ENCODE results near the gene CP.
"Not testable (repeated sequence)": the region's sequence is repeated elsewhere in the genome, so short reads cannot be mapped to it uniquely, and the experiment has no call there.

CP gene

DNA sequence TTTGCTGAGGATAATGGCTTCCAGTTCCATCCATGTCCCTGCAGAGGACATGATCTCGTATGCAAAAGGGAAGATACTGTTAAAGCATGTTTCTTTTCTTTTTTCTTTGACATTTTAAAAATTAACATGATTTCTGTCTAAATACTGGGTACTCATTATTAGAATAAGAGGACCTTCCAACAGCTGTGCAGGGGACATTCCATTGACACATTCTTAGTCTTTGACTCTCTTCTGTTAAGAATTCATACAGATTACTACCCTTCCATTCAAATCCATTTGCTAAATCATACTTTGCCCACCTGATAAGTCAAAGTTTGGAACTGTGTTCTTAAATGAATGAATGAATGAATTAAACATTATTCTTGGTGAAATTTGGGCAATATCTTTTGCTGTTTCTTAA is 5.1 kb upstream of the CP start:
- DNase-seq: no peak

DNA sequence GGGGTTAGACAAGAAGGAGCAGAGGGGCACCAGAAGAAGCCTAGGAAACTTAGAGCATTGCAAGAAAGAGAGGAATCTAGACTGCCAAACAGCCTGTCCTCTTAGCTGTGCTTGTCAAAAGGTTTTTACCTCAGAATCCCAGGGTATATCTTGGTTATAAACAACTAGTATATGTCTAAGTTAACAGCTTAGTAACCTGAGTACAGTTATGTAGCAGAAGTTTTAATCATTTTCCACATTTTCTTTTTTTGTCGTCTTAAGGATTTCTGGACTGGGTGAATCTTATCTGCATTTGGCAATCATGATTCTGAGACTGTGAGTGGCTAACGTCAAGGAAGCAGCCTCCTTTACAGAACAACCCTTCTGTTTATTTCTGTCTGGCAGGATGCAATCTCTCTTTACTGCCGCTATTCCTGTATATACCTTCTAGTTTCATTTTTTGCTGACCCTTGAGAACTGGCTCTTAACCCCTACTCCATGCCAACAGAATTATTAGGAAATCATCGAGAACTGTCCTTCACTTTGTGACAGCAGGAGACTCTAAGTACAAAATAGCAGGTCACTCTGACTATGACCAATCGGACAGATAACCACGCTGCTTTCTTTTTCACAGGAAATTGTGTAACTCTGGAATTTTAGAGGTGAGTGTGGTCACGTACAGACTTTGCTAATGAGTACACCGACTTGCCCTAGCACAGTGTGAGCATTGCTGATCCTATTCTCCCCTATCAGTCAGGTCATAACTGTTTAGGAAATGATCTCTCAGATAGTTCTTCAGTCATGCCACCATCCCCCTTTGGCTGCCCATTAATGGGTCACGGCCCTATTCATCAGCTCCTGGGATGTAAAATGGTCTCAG is 3.3 kb upstream of the CP start:
- DNase-seq: peak; percentile 81

DNA sequence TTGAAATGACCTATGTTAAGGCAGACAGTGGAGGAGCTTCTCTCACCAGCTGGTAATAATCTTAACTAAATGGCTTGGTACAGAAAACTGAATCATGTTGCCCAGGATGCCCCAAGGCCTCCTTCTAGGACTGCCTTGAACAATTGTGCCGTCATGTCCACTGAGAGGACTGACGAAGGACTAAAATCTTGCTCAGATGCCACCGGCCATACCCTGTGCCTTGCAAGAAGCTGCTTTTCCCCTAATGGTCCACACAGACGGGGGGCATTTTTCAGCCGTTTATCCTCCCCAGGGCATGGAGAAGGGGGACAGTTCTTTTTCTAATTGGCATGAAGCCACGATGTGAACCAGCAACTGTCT is 1.8 kb upstream of the CP start:
- DNase-seq: no peak

DNA sequence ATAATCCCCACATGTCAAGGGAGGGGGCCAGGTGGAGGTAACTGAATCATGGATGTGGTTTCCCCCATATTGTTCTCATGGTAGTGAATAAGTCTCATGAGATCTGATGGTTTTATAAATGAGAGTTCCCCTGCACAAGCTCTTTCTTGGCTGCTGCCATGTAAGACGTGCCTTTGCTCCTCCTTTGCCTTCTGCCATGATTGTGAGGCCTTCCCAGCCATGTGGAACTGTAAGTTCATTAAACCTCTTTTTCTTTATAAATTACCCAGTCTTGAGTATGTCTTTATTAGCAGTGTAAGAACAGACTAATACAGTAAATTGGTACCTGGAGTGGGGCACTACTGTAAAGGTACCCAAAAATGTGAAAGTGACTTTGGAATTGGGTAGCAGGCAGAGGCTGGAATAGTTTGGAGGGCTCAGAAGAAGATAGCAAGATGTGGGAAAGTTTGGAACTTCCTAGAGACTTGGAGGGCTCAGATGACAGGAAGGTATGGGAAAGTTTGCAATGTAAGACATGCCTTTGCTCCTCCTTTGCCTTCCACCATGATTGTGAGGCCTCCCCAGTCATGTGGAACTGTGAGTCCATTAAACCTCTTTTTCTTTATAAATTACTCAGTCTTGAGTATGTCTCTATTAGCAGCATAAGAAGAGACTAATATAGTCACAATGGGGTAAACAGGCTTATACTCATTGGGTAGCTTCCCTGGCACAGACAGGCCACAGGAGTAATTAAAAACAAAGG is 2.1 kb downstream of the CP start:
- DNase-seq: not testable (repeated sequence)

DNA sequence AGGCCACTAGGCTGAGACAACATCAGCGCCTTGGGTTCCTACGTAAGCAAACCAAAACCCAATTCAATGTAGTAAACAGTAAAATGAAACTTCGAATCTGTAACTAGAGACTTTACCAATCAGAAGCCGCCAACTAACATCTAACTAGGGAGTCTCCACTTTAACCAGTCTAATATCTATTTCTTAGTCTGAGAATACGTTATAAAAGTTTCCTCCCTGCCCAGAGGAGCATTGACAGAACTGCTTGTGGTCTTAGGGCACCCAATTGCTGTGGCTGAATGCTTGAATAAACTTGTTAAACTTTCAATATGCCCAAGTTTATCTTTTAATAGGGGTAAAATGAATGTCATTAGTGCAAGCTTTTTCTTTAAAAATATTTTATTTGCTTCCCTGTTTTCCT is 4.3 kb downstream of the CP start:
- DNase-seq: no peak

DNA sequence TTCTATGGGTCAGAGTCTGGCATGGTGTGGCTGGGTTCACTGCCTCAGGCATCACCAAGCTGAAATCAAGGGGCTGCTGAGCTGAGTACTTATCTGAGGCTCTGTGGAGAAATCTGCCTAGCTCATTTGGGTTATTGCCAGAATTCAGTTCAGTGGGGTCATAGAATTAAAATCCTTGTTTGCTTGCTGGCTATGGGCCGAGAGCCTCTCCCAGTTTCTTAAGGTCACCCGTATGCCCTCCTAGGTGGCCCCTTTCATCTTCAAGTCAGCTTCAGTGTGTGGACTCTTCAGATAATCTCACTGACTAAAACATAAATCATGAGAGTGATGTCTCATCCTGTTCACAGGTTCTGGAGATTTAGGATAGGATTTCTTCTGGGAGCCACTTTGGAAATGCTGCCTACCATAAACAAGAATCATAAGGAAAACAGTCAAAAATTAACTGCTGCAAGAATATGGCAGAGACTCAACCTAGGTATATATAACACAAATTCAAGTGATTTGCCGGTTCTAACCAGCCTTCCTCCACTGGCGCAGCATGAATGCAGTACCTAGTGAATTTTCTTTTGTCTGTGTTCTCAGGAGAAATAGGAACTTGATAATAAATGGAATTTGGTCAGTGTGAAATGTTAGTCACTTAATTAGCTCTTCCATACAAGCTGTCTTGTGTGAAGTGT is 5.3 kb downstream of the CP start:
- peak; percentile 50 for DNase-seq

DNA sequence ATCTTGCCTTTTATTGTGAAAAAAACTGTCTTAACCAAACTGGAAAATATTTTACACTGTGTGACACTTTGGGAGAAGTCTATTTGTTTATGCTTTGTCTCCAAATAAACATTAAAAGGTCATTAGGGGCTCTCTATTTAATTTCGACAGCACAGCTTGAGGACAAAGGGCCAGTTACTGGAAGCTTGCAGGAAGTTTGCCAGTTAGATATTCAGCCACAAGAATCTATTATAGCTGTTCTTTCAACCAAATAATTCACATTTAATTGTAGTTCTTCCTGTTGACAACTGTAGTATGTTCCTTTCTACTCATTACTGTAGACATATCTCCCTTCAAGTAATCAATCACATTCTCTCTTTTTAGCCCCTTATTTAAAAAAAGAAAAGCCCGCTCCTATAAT is 6.1 kb downstream of the CP start:
- DNase-seq: no peak

DNA sequence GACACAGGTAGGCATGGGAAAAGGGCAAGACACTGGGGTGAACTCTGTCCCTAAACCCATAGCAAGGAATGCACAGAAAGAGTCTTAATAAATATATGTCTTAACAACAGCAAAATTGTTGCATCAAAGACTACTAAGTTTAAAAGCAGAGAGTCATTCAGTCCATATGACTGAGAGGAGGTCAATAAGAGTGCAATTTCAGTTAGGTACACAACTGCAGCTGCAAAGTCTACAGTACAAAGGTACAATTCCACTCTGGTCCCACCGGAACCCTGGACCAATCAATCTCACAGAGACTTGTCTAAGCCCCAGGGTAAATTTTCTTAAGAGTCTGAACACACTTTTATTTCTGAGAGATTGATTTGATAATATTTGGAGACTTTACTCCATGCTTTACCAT is 6.9 kb downstream of the CP start:
- no peak for DNase-seq

DNA sequence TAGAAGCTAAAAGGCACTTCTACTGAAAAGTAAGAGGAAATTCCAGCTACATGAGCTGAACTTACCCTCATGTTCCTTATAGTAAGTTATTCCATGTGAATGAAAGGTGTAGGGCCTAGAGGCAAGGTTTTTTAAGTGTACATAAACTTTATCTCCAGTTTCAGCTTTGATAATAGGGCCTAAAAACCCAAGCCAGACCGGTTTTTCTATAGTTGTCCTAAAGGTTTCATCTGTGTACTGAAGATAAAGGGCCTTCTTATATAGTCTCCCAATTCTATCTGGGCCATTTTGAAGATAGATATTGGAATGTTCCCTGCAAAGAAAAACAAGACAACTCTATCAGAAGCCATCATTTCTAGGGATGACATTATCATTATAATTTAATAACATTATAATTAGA is 9.2 kb downstream of the CP start:
- DNase-seq: no peak

DNA sequence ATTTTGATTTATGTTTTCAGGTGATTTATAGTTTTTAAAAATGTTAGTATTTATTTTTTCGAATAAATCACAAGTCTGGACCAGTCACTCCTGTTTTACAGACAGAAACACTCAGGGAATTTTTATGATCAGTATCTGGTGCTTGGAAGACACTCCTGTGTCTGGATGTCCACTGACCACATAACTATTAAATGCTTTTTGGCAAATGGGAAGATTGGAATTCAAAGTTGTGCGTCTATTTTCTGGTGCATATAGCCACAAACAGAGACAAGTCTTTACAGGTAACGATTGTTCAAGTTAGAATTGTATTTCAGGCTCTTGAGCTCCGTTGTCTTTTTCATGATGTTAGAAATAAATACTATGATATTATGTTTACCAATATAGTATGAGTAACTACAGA is 12.2 kb downstream of the CP start:
- DNase-seq: no peak

DNA sequence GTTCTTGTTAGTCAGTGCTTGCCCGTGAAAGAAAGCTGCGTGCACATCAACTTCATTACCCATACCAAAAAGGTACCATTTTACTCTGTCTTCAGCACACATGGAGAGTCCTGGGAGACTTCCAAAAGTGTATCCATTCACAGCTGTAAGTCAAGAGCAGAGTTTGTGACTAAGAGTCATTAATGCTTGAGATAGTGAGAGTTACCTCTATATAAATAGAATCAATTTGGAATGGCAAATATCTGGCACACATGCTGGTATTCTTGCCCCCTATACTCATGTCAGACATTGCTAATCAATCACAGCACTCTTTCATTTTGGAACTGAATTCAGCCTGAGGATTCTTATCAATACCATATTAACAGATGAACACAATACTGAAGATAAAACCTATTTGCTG is 14.2 kb downstream of the CP start:
- no peak for DNase-seq

DNA sequence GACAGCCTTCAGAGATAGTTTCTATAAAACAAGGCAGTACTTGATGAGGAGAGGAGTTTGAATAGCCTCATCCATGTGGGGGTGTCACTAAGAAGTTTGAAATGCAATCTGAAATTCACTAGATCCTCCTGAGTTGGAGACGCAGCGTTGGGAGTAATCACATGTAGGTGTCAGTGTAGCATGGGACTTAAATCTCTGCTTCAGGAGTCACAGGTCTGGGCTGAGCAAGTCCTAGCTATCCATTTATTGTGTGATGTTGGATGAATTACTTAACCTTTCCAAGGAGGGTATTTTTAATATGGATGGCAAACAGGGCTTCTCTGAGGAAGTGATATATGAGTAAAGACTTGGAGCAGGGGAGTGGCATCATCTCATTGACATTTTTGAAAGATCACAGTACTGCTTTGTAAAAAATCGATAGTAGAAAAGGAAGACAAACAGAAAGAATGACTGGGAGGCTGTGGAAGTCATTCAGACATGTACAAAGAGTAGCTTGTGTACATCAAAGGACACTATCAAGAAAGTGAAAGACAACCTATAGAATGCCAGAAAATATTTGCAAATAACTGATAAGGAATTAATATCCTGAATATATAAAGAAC is 17.1 kb downstream of the CP start:
- no peak for DNase-seq

DNA sequence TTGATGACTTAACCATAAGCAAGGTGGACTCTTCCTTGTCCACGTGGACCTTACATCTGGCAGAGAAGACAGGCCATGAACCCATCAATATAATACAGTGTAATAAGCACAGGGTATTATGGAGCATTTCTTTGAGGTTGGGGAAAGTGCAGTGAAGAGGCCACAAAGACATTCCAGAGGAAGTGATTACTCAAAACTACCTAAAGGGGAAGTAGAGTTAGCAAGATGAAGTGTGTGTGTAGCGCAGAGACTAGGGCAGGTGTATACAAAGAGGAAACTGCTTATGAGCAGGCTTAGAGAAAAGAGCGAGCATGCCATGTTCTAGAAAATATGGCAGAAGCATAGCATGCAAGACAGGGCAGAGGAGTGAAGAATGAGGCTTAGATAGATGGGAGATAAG is 17.9 kb downstream of the CP start:
- no peak for DNase-seq

DNA sequence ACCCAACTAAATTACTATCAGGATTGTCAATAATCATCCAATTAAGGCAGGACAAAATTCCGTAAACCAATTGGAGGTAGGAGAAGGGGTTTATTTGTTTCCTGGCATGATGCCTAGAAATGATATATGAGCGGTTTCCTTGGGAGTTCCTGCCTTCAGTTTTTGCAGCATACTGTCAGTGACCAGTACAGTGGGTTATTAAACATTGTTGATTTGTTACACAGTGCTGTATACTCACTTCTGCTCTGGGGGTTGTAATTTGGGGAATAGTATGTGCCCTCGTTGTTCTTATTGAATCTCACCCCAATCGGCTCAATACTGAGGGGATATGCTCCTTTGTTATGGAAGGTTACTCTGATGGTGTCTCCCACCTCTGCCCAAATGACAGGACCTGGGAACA is 22.2 kb downstream of the CP start:
- DNase-seq: peak; percentile 22

DNA sequence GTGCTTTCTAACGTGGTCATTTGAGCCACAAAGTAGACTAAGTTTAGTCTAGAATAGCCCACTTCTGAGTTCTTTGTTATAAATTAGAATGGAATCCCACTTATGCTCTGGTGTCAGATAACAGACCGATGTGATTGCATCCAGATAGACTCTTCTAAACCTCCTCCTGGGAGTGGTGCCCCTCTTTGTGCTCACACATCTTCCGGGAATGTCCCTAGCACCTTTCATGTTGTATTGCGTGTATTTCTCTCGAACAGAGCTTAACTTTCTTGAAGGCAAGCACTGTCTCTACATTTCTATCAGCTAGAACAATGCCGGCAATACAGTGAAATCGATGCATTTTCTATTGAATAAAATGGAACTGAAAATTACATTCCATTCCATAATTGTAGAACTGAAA is 23.0 kb downstream of the CP start:
- peak; percentile 29 for DNase-seq

DNA sequence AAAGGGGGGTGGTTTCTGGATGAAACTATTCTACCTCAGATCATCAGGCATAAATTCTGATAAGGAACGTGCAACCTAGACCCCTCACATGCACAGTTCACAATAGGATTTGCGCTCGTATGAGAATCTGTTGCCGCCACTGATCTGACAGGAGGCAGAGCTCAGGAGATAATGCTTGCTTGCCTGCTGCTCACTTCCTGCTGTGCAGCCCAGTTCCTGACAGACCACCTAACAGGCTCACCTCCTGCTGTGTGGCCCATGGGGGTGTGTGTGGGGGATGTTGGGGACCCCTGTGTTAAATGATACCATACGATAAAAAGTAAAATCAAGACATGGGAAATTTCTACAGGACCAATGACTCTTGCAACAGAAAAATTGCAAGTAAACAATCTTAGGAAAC is 24.0 kb downstream of the CP start:
- no peak for DNase-seq

DNA sequence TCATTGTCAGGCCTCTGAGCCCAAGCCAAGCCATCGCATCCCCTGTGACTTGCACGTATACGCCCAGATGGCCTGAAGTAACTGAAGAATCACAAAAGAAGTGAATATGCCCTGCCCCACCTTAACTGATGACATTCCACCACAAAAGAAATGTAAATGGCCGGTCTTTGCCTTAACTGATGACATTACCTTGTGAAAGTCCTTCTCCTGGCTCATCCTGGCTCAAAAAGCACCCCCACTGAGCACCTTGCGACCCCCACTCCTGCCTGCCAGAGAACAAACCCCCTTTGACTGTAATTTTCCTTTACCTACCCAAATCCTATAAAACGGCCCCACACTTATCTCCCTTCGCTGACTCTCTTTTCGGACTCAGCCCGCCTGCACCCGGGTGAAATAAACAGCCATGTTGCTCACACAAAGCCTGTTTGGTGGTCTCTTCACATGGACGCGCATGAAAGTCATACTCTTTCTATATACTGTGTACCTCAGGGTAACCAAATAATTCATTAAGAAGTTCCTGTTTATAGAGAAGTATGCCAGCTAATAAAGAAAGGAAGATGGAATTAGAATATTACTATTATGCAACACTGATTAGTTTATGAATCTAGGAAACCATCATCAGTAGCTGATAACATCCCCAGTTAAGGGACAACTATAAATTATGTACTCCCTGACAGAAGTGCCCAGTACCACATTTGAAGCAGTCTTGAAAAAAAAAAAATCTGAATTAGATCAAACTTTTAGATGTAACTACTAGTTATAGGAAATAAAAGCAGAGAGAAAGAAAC is 24.6 kb downstream of the CP start:
- not testable (repeated sequence) for DNase-seq

DNA sequence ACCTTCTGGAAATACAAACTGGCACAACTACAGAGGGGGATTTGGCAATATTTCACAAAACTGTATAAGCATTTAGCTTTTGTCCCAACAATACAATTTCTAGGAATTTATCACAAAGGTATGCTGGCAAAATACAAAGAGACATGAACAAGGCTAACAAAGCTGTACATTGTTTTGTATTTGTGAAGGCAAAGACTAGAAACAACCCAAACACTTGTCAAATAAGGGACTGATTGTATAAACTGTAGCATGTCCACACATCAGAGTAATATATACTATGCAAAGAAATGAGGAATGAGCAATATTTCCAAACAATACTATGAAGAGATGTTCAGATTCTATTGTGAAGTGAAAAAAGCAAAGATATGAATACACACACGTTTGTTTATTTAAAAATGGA is 26.4 kb downstream of the CP start:
- no peak for DNase-seq

DNA sequence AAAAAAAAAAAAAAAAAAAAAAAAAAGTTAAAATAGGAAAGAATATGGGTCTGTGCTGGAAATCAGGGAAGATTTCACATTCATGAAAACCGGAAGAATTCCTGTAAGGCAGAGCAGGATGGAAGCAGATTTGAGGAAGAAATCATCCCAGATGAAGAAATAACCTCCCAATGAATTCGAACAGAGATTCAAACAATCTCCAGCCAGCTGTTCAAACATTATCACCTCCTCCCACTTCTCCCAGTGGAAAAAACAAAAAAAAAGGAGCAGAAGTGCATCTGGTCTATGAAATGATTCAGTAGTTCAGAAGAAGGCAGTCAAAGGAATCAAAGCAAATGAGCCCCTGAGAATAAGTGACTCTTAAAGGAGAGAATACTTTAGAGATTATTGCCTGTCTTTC is 33.1 kb downstream of the CP start:
- DNase-seq: no peak

DNA sequence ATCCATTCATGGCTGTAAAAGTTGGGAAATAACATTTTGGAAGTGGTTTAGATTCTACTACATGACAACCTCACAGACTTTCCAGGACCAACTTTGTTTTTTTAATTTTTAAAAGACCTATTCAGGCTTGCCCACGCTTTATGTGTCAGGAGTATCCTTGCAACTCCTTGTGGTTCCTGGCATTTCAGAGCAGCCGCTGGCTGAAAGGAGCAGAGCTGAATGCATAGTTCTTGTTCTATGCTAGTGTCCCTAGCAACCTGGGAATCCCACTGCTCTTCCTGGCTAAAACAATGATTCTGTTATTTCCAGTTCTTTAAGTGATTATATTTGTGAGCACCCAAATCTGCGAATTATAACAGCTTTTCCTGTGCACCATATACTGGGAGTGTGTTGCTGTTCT is 34.9 kb downstream of the CP start:
- DNase-seq: no peak

DNA sequence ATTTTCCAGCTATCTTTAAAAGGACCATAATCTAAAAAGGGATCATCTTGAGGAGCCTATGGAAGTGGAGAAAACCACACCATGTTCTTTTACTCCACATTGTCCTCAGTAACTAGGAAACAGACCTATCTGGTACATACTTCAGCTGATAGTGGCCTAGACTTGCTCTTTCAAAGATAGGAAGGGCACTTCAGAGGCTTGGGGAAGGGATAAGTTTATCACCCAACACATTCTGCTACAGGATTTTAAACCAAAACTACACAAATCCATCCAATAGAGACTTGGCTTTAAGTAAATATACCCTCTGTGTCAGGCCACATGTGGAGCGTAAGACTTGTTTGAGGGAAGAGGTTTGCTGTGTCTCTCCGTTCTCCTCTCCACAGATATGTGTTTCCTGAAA is 35.4 kb downstream of the CP start:
- no peak for DNase-seq

DNA sequence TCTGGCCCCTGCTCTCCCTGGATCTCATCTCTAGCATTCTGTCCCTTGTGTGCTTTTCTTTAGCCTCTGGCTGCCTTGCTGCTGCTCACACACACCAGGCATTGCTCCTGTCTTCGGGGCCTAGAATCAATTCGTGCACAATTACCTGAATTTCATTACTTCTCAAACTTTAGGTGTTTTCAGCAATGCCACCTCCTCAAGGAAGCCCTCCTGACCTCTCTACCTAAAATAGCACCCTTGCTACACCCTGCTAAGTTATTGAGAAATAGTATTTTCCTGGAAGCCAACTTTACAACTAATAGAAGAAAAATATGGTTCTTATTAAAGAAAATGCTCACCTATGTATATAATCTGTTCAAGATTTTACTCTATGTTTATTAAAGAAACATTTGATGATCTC is 40.4 kb downstream of the CP start:
- no peak for DNase-seq

DNA sequence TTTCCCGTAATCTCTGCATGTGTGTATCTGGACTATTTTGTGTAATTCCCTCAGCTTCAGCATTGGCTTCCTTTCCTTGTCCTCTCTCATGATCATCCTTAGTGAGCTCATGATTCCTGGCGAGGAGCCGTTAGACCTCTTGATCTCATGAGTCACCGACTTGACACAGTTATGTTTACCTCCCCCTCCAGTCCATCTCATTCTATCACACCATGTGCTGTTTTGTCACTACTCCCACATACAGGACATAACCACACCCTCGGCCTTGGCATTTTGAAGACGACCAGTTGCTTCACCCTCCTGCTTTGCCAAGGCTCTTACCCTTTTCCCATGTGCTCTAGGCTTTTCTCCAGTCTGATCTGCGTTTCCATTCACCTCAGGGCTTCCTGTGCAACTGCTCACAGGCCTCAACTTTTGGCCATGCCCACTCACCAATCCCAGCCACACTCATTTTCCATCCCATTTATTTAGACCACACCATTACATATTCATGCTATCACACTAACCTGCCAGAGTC is 41.5 kb downstream of the CP start:
- DNase-seq: peak; percentile 100

All from NCI-H226 (cell line).